Mesenchymal stem cell (in vitro differentiated cells and primary cell): Measurements from ENCODE around the gene PHKG2. TPM values are rescaled to one million over a fixed set of nuclear protein-coding genes. Genes with fewer than 3 reads are reported as not detected.

Experiments used
- DNase-seq: peaks from one replicate; pipeline ENCODE4 v3.0.0-alpha.2; 2013
- H2AFZ ChIP-seq: one replicate; pipeline ENCODE4 v1.6.1; 2013; ENCODE audit warnings: low read depth, mild to moderate bottlenecking, control low read depth, inconsistent platforms, low read length, moderate library complexity
- H2AK5ac ChIP-seq: 2 replicates; pipeline ENCODE4 v1.6.1; 2013; ENCODE audit warnings: low read length, moderate library complexity, mild to moderate bottlenecking, inconsistent platforms; ENCODE audit not compliant: severe bottlenecking
- H2BK120ac ChIP-seq: one replicate; pipeline ENCODE4 v1.6.1; 2013; ENCODE audit warnings: low read depth, mild to moderate bottlenecking, inconsistent platforms, low read length, moderate library complexity
- H2BK12ac ChIP-seq, 2 experiments: one replicate each; pipeline ENCODE4 v1.6.1; 2013; ENCODE audit warnings: inconsistent platforms in 2 of 2, low read length in 2 of 2, mild to moderate bottlenecking in 2 of 2, moderate library complexity in 2 of 2, control low read depth in 1 of 2
- H2BK15ac ChIP-seq: one replicate; pipeline ENCODE4 v1.6.1; 2013; ENCODE audit warnings: mild to moderate bottlenecking, low read depth, inconsistent platforms; ENCODE audit not compliant: poor library complexity, severe bottlenecking
- H2BK5ac ChIP-seq: 2 replicates; pipeline ENCODE4 v1.6.1; 2013; ENCODE audit warnings: low read depth, mild to moderate bottlenecking, low read length, control low read depth, inconsistent platforms; ENCODE audit not compliant: poor library complexity, severe bottlenecking
- H3K14ac ChIP-seq, 2 experiments: one replicate each; pipeline ENCODE4 v1.6.1; 2013; ENCODE audit warnings: inconsistent platforms in 2 of 2, low read length in 2 of 2, control low read depth in 1 of 2, mild to moderate bottlenecking in 1 of 2, moderate library complexity in 1 of 2
- H3K18ac ChIP-seq, 2 experiments: one replicate each; pipeline ENCODE4 v1.6.1; 2013; ENCODE audit warnings: inconsistent platforms in 2 of 2, low read length in 2 of 2, control low read depth in 1 of 2, low read depth in 1 of 2, mild to moderate bottlenecking in 1 of 2
- H3K23ac ChIP-seq, 2 experiments: one replicate each; pipeline ENCODE4 v1.6.1; 2013; ENCODE audit warnings: inconsistent platforms in 2 of 2, low read length in 2 of 2, mild to moderate bottlenecking in 2 of 2, moderate library complexity in 2 of 2, control low read depth in 1 of 2
- H3K27ac ChIP-seq: 2 replicates; pipeline ENCODE4 v1.5.1; 2013; ENCODE audit warnings: mild to moderate bottlenecking, moderate library complexity, low read length, control low read depth, inconsistent platforms; ENCODE audit not compliant: poor library complexity, severe bottlenecking
- H3K27me3 ChIP-seq, 2 experiments: 2 replicates each; pipeline versions ENCODE4 v1.6.1 to v1.7.0; 2013; ENCODE audit warnings: low read length in 2 of 2, mild to moderate bottlenecking in 2 of 2, moderate library complexity in 2 of 2, control low read depth in 1 of 2, inconsistent platforms in 1 of 2; ENCODE audit not compliant: control insufficient read depth in 1 of 2, insufficient read depth in 1 of 2
- H3K36me3 ChIP-seq, 2 experiments: 2 replicates each; pipeline versions ENCODE4 v1.6.1 to v1.7.0; 2013; ENCODE audit warnings: low read length in 2 of 2, control low read depth in 1 of 2, inconsistent platforms in 1 of 2, low read depth in 1 of 2, mild to moderate bottlenecking in 1 of 2; ENCODE audit not compliant: insufficient read depth in 2 of 2, control insufficient read depth in 1 of 2
- H3K4ac ChIP-seq, 2 experiments: one replicate each; pipeline ENCODE4 v1.6.1; 2013; ENCODE audit warnings: inconsistent platforms in 2 of 2, low read length in 2 of 2, mild to moderate bottlenecking in 2 of 2, moderate library complexity in 2 of 2, control low read depth in 1 of 2, low read depth in 1 of 2
- H3K4me1 ChIP-seq: 2 replicates; pipeline ENCODE4 v1.6.1; 2013; ENCODE audit warnings: low read depth, low read length, control low read depth; ENCODE audit not compliant: control insufficient read depth, insufficient read depth
- H3K4me2 ChIP-seq: 2 replicates; pipeline ENCODE4 v1.6.1; 2013; ENCODE audit warnings: low read length, mild to moderate bottlenecking, inconsistent platforms; ENCODE audit not compliant: poor library complexity, severe bottlenecking
- H3K4me3 ChIP-seq, 2 experiments: 2 replicates each; pipeline versions ENCODE4 v1.5.1 to v1.7.0; 2013; ENCODE audit warnings: low read length in 2 of 2, mild to moderate bottlenecking in 2 of 2, control low read depth in 1 of 2, low read depth in 1 of 2; ENCODE audit not compliant: insufficient read depth in 1 of 2
- H3K79me1 ChIP-seq: replicated peaks from 2 replicates; pipeline ENCODE4 v1.6.1; 2013; ENCODE audit warnings: mild to moderate bottlenecking, control low read depth, low read length, inconsistent platforms; ENCODE audit not compliant: poor library complexity, severe bottlenecking
- H3K9ac ChIP-seq: 2 replicates; pipeline ENCODE4 v1.7.0; 2013; ENCODE audit warnings: mild to moderate bottlenecking, low read length, moderate library complexity
- H3K9me3 ChIP-seq: 2 replicates; pipeline ENCODE4 v1.7.0; 2013; ENCODE audit warnings: mild to moderate bottlenecking, low read length; ENCODE audit not compliant: control insufficient read depth
- H4K8ac ChIP-seq: one replicate; pipeline ENCODE4 v1.6.1; 2013; ENCODE audit warnings: inconsistent platforms, mild to moderate bottlenecking, low read length, moderate library complexity
- H4K91ac ChIP-seq: one replicate; pipeline ENCODE4 v1.6.1; 2013; ENCODE audit warnings: mild to moderate bottlenecking, low read length, inconsistent platforms
- WGBS: methylation state at CpG from one replicate; pipeline ENCODE4 v1.1.7; 2013; ENCODE audit warnings: mixed read lengths; 5-methylcytosine and 5-hydroxymethylcytosine counted together
- polyA plus RNA-seq, 2 experiments: library from polyadenylated mRNA; stranded (reverse); fragments of 200-250 nt; gene quantifications; one replicate each; pipeline ENCODE4 v1.2.3, GENCODE V29; 2013

The PHKG2 gene, protein sequence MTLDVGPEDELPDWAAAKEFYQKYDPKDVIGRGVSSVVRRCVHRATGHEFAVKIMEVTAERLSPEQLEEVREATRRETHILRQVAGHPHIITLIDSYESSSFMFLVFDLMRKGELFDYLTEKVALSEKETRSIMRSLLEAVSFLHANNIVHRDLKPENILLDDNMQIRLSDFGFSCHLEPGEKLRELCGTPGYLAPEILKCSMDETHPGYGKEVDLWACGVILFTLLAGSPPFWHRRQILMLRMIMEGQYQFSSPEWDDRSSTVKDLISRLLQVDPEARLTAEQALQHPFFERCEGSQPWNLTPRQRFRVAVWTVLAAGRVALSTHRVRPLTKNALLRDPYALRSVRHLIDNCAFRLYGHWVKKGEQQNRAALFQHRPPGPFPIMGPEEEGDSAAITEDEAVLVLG
- 22.5 TPM for polyA plus RNA-seq (2013, experiment 1 of 2)
- 21.9 TPM for polyA plus RNA-seq (2013, experiment 2 of 2)

DNA sequence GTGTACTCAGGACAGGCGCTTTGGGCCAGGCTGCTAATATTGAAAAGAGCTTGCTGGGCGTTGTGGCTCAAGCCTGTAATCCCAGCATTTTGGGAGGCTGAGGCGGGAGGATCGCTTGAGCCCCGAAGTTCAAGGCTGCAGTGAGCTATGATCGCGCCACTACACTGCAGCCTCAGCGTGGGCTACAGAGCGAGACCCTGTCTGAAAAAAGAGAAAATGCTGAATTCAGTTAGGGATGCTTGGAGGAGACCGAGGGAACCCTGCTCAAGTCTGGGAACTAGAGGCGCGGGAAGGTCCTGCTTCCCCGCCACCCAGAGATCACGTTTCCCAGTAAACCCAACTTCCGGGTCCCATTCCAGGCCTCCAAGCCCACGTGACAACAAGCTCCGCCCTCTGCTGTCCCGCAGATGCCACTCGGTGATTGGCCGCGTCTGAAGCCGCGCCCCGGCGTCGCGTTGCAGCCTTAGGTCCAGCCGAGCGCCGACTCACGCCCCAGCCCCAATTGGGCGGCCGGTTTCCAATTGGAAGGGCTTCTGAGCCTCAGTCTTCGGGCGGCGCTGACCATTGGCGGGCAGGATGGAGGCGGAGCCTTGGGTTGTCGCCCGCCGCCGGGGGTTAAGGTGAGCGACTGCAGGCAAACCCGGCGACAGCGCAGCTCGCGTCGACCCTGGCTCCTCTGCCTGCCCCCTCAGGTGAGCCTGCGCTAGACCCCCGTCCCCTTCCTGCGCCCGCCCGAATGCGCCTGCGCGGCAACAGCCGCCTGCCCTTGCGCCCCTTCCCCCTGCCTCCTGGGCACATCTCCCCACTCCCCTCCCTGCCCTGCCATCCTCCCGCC, at the start of gene PHKG2:
TSS of gene PHKG2 (plus strand) at position 627 of the 835 bp plus-strand sequence. CDS start 396 bp downstream, outside the sequence.
- peak within 1 kb of the TSS in 1 of 2 experiments; percentile 99 for H3K14ac ChIP-seq
- H2BK5ac ChIP-seq: no peak within 1 kb of the TSS
- H2BK120ac ChIP-seq: no peak within 1 kb of the TSS
- peak within 1 kb of the TSS; percentile 77 for H4K8ac ChIP-seq
- H2AFZ ChIP-seq: peak within 1 kb of the TSS; percentile 77
- H3K4me2 ChIP-seq: peak within 1 kb of the TSS; percentile 76
- WGBS: 7% methylated on average over 56 of the region's 60 CpGs
- peak; percentile 99 for DNase-seq
- H3K27ac ChIP-seq: peak within 1 kb of the TSS; percentile 77
- H2BK12ac ChIP-seq: peak within 1 kb of the TSS in 1 of 2 experiments; percentile 6
- peak within 1 kb of the TSS; percentile 12 for H2BK15ac ChIP-seq
- no peaks in the 10 kb centered on the region for H3K27me3 ChIP-seq
- peaks cover 9% of the 10 kb centered on the region for H3K4me1 ChIP-seq
- H3K23ac ChIP-seq: peak within 1 kb of the TSS in 1 of 2 experiments; percentile 95
- H3K9me3 ChIP-seq: no peaks in the 10 kb centered on the region
- H2AK5ac ChIP-seq: peak within 1 kb of the TSS; percentile 80
- H4K91ac ChIP-seq: peak within 1 kb of the TSS; percentile 77
- H3K9ac ChIP-seq: peak within 1 kb of the TSS; percentile 90
- H3K4me3 ChIP-seq: peak within 1 kb of the TSS; percentile 83 to 98
- H3K79me1 ChIP-seq: peaks cover 13% of the 10 kb centered on the region
- H3K36me3 ChIP-seq: peaks cover 26 to 42% of the 10 kb centered on the region in 2 experiments
- H3K4ac ChIP-seq: peak within 1 kb of the TSS; percentile 62 to 71
- H3K18ac ChIP-seq: peak within 1 kb of the TSS; percentile 75 to 94

GRCh38 chr16:30698816-30699614, 49.2 kb upstream of the PHKG2 start, which contains the start of gene SRCAP:
TSS of gene SRCAP (plus strand) at chr16:30699171. CDS start at chr16:30700825, 1,654 bp downstream.
- Histone ChIP-seq H3K27me3 (no peaks in the 10 kb centered on the region), H2AFZ (peak within 1 kb of the TSS; percentile 83), H3K27ac (peak within 1 kb of the TSS; percentile 100), H3K14ac (peak within 1 kb of the TSS; percentile 81 to 100), H2BK12ac (peak within 1 kb of the TSS in 1 of 2 experiments; percentile 45), H2BK5ac (peak within 1 kb of the TSS; percentile 100), H3K36me3 (peaks cover 23 to 38% of the 10 kb centered on the region in 2 experiments), H3K18ac (peak within 1 kb of the TSS; percentile 100), H3K4me1 (peaks cover 8% of the 10 kb centered on the region), H2BK15ac (peak within 1 kb of the TSS; percentile 100), H4K91ac (peak within 1 kb of the TSS; percentile 100), H4K8ac (peak within 1 kb of the TSS; percentile 100), H3K4me3 (peak within 1 kb of the TSS; percentile 98 to 99), H3K9me3 (no peaks in the 10 kb centered on the region), H3K79me1 (peaks cover 6% of the 10 kb centered on the region), H3K4ac (peak within 1 kb of the TSS; percentile 99 to 100), H2BK120ac (peak within 1 kb of the TSS; percentile 91), H3K9ac (peak within 1 kb of the TSS; percentile 100), H3K23ac (peak within 1 kb of the TSS in 1 of 2 experiments; percentile 99), H2AK5ac (peak within 1 kb of the TSS; percentile 73), H3K4me2 (peak within 1 kb of the TSS; percentile 94)
- DNase-seq: peak; percentile 85
- WGBS: under 1% methylated on average over 55 of the region's 57 CpGs

- H3K23ac ChIP-seq: no peak overlapping the region
- peak overlapping the region; percentile 49 for H2AK5ac ChIP-seq
- peak overlapping the region; percentile 98 to 99 for H3K4me3 ChIP-seq
- WGBS: 71% methylated on average over 6 of the region's 8 CpGs
- H4K8ac ChIP-seq: no peak overlapping the region
- H3K27ac ChIP-seq: peak overlapping the region; percentile 82
- H2BK12ac ChIP-seq: no peak overlapping the region
- H2AFZ ChIP-seq: no peak overlapping the region
- peak overlapping the region in 1 of 2 experiments; percentile 88 for H3K4ac ChIP-seq
- peaks cover 11% of the 10 kb centered on the region for H3K79me1 ChIP-seq
- peak overlapping the region; percentile 94 for H3K4me2 ChIP-seq
- H2BK5ac ChIP-seq: no peak overlapping the region
- peak overlapping the region; percentile 100 for H3K9ac ChIP-seq
- DNase-seq: no peak
- no peak overlapping the region for H4K91ac ChIP-seq
- H3K14ac ChIP-seq: peak overlapping the region in 1 of 2 experiments; percentile 28
- no peak overlapping the region for H2BK15ac ChIP-seq
- peaks cover 29 to 44% of the 10 kb centered on the region in 2 experiments for H3K36me3 ChIP-seq
- no peaks in the 10 kb centered on the region for H3K27me3 ChIP-seq
- H3K4me1 ChIP-seq: peaks cover 8% of the 10 kb centered on the region
- no peak overlapping the region for H2BK120ac ChIP-seq
- H3K18ac ChIP-seq: no peak overlapping the region
- no peaks in the 10 kb centered on the region for H3K9me3 ChIP-seq
Measured at GRCh38 chr16:30699615-30700099, 48.6 kb upstream of the PHKG2 start.
